HepG2 (cell line): ENCODE measurements around the gene ZG16. TPM values are rescaled to one million over a fixed set of nuclear protein-coding genes. Genes with fewer than 3 reads are reported as not detected.

Experiments used
- EHMT2 ChIP-seq: fragments of 200-600 bp; sonication (generic); IDR thresholded peaks from 2 replicates; pipeline ENCODE4 v1.7.0; 2017; ENCODE audit warnings: antibody characterized with exemption, low read depth, low read length, borderline replicate concordance
- NONO ChIP-seq, 2 experiments: fragments of 450-650 bp in 1 of 2; sonication (generic) in 1 of 2; formaldehyde crosslinking in 1 of 2; IDR thresholded peaks in 1 of 2; conservative IDR thresholded peaks in 1 of 2; 2 replicates each; pipeline versions ENCODE4 v1.6.1 to v1.8.0; 2017 to 2022; ENCODE audit warnings: mild to moderate bottlenecking in 1 of 2, missing genetic modification reagents in 1 of 2, moderate library complexity in 1 of 2
- PHF5A ChIP-seq: IDR thresholded peaks from one replicate; pipeline ENCODE4 v1.6.1; 2018; ENCODE audit warnings: low read depth, missing genetic modification reagents; ENCODE audit not compliant: unreplicated experiment
- SMYD3 ChIP-seq: sonication (generic); formaldehyde crosslinking; IDR thresholded peaks from 2 replicates; pipeline ENCODE4 v1.8.1; 2023; ENCODE audit warnings: mild to moderate bottlenecking, missing genetic modification reagents
- TGIF2 ChIP-seq: IDR thresholded peaks from 2 replicates; pipeline ENCODE4 v1.6.1; 2016; ENCODE audit warnings: control low read depth, missing compliant biosample characterization
- ZFX ChIP-seq: sonication (generic); formaldehyde crosslinking; IDR thresholded peaks from 2 replicates; pipeline ENCODE4 v1.4.0; 2020; ENCODE audit warnings: mild to moderate bottlenecking, low read depth, missing genetic modification reagents, moderate library complexity
- ZNF367 ChIP-seq: sonication (generic); formaldehyde crosslinking; IDR thresholded peaks from 2 replicates; pipeline ENCODE4 v1.4.0; 2020; ENCODE audit warnings: missing genetic modification reagents, borderline replicate concordance
- ZNF589 ChIP-seq: sonication (generic); formaldehyde crosslinking; conservative IDR thresholded peaks from 2 replicates; pipeline ENCODE4 v1.8.0; 2022; ENCODE audit warnings: mild to moderate bottlenecking, moderate library complexity, missing genetic modification reagents
- ZNF605 ChIP-seq: sonication (generic); formaldehyde crosslinking; IDR thresholded peaks from 2 replicates; pipeline ENCODE4 v1.8.0; 2022; ENCODE audit warnings: mild to moderate bottlenecking, missing genetic modification reagents
- ZNF670 ChIP-seq: sonication (generic); formaldehyde crosslinking; IDR thresholded peaks from 2 replicates; pipeline ENCODE4 v1.8.0; 2022; ENCODE audit warnings: mild to moderate bottlenecking, missing genetic modification reagents, borderline replicate concordance
- ZNF768 ChIP-seq: sonication (generic); formaldehyde crosslinking; IDR thresholded peaks from 2 replicates; pipeline ENCODE4 v1.4.0; 2020; ENCODE audit warnings: missing genetic modification reagents
- polyA plus RNA-seq, 8 experiments: library from polyadenylated mRNA; depleted of rRNA in 3 of 8; stranded (reverse) in 7 of 8; unstranded in 1 of 8; fragments of >200 nt; fragmentation: Illumina TruSeq in 4 of 8; extraction: Trizol in 4 of 8; gene quantifications; 2 replicates each; pipeline versions ENCODE4 v1.2.1 to v1.2.3, GENCODE V29; 2011 to 2016; ENCODE audit warnings: low read depth in 4 of 8, missing spikeins in 1 of 8, mixed read lengths in 1 of 8; ENCODE audit not compliant: insufficient read depth in 1 of 8
- total RNA-seq, 5 experiments: library from RNA; depleted of rRNA; stranded (reverse); fragments of >200 nt; fragmentation: Illumina TruSeq; extraction: Trizol; gene quantifications; 2 replicates each; pipeline ENCODE4 v1.2.3, GENCODE V29; 2016; ENCODE audit warnings: low read depth in 1 of 5
- TF ChIP-seq, protein P1 (sequence below): sonication (generic); formaldehyde crosslinking; IDR thresholded peaks from 2 replicates; pipeline ENCODE4 v1.4.0; 2020; ENCODE audit warnings: missing genetic modification reagents
- TF ChIP-seq, protein P2 (sequence below): IDR thresholded peaks from 2 replicates; pipeline ENCODE4 v1.6.1; 2016; ENCODE audit warnings: low read depth, control low read depth
- TF ChIP-seq, protein P3 (sequence below): sonication (generic); formaldehyde crosslinking; IDR thresholded peaks from 2 replicates; pipeline ENCODE4 v1.4.0; 2020; ENCODE audit warnings: mild to moderate bottlenecking, low read depth, missing genetic modification reagents
- TF ChIP-seq, protein P4 (sequence below): sonication (generic); formaldehyde crosslinking; IDR thresholded peaks from 2 replicates; pipeline ENCODE4 v1.9.0; 2021; ENCODE audit warnings: missing genetic modification reagents, borderline replicate concordance
- TF ChIP-seq, protein P5 (sequence below): fragments of 450-650 bp; IDR thresholded peaks from 2 replicates; pipeline ENCODE4 v1.6.1; 2017
- TF ChIP-seq, protein P6 (sequence below): IDR thresholded peaks from 2 replicates; pipeline ENCODE4 v1.6.1; 2018; ENCODE audit warnings: missing genetic modification reagents

Gene ZG16
- total and polyA plus RNA-seq, 2 of the 13 experiments (the other 11 are each of a cell fraction or from before 2014, with no cell fraction given), result 0.04 to 0.07 TPM

DNA sequence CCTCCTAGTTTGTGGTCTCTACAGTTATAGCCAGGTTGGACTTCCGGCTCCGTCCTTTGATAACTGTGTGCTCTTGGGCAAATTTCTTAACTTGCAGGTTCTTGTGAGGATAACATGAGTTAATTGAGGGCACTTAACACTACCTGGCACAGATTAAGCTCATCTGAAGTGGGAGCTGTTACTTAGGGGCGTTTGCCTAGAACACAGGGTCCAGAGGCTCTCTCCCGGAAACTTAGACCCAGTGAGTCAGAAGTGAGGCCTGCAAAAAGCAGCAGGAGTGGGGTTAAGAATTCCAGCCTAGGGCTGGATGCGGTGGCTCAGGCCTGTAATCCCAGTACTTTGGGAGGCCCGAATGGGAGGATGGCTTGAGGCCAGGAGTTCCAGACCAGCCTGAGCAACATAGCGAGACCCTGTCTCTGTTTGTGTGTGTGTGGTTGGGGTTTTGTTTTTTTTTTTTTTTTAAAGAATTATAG lies 43.6 kb downstream of the ZG16 start (continued):
- TF ChIP-seq, protein P1, sequence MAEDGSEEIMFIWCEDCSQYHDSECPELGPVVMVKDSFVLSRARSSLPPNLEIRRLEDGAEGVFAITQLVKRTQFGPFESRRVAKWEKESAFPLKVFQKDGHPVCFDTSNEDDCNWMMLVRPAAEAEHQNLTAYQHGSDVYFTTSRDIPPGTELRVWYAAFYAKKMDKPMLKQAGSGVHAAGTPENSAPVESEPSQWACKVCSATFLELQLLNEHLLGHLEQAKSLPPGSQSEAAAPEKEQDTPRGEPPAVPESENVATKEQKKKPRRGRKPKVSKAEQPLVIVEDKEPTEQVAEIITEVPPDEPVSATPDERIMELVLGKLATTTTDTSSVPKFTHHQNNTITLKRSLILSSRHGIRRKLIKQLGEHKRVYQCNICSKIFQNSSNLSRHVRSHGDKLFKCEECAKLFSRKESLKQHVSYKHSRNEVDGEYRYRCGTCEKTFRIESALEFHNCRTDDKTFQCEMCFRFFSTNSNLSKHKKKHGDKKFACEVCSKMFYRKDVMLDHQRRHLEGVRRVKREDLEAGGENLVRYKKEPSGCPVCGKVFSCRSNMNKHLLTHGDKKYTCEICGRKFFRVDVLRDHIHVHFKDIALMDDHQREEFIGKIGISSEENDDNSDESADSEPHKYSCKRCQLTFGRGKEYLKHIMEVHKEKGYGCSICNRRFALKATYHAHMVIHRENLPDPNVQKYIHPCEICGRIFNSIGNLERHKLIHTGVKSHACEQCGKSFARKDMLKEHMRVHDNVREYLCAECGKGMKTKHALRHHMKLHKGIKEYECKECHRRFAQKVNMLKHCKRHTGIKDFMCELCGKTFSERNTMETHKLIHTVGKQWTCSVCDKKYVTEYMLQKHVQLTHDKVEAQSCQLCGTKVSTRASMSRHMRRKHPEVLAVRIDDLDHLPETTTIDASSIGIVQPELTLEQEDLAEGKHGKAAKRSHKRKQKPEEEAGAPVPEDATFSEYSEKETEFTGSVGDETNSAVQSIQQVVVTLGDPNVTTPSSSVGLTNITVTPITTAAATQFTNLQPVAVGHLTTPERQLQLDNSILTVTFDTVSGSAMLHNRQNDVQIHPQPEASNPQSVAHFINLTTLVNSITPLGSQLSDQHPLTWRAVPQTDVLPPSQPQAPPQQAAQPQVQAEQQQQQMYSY, result peak; percentile 6; the same call in 1 of the 2 replicates
- TF ChIP-seq NONO (IDR thresholded peaks at IDR 0.05) (no peak), NONO (CRISPR knock-in tag; conservative IDR thresholded peaks at IDR 0.05) (peak; percentile 9; the same call in 1 of the 2 replicates), ZNF605 (CRISPR knock-in tag) (peak; percentile 56), PHF5A (CRISPR knock-in tag) (no peak), TGIF2 (CRISPR knock-in tag) (0 out of 2 replicates have a peak, but pooled peaks have one; percentile 26), ZNF367 (CRISPR knock-in tag) (no peak), ZNF589 (CRISPR knock-in tag) (no peak), ZNF768 (CRISPR knock-in tag) (0 out of 2 replicates have a peak, but pooled peaks have one; percentile 31), ZNF670 (CRISPR knock-in tag) (no peak), ZFX (CRISPR knock-in tag) (0 out of 2 replicates have a peak, but pooled peaks have one; percentile 47), SMYD3 (CRISPR knock-in tag) (0 out of 2 replicates have a peak, but pooled peaks have one; percentile 43), EHMT2 (no peak)
- TF ChIP-seq, protein P2, sequence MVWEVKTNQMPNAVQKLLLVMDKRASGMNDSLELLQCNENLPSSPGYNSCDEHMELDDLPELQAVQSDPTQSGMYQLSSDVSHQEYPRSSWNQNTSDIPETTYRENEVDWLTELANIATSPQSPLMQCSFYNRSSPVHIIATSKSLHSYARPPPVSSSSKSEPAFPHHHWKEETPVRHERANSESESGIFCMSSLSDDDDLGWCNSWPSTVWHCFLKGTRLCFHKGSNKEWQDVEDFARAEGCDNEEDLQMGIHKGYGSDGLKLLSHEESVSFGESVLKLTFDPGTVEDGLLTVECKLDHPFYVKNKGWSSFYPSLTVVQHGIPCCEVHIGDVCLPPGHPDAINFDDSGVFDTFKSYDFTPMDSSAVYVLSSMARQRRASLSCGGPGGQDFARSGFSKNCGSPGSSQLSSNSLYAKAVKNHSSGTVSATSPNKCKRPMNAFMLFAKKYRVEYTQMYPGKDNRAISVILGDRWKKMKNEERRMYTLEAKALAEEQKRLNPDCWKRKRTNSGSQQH (CRISPR knock-in tag), result 0 out of 2 replicates have a peak, but pooled peaks have one; percentile 35
- TF ChIP-seq, protein P3, sequence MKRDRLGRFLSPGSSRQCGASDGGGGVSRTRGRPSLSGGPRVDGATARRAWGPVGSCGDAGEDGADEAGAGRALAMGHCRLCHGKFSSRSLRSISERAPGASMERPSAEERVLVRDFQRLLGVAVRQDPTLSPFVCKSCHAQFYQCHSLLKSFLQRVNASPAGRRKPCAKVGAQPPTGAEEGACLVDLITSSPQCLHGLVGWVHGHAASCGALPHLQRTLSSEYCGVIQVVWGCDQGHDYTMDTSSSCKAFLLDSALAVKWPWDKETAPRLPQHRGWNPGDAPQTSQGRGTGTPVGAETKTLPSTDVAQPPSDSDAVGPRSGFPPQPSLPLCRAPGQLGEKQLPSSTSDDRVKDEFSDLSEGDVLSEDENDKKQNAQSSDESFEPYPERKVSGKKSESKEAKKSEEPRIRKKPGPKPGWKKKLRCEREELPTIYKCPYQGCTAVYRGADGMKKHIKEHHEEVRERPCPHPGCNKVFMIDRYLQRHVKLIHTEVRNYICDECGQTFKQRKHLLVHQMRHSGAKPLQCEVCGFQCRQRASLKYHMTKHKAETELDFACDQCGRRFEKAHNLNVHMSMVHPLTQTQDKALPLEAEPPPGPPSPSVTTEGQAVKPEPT (CRISPR knock-in tag), result no peak
- TF ChIP-seq, protein P4, sequence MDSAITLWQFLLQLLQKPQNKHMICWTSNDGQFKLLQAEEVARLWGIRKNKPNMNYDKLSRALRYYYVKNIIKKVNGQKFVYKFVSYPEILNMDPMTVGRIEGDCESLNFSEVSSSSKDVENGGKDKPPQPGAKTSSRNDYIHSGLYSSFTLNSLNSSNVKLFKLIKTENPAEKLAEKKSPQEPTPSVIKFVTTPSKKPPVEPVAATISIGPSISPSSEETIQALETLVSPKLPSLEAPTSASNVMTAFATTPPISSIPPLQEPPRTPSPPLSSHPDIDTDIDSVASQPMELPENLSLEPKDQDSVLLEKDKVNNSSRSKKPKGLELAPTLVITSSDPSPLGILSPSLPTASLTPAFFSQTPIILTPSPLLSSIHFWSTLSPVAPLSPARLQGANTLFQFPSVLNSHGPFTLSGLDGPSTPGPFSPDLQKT, result no peak
- TF ChIP-seq, protein P5, sequence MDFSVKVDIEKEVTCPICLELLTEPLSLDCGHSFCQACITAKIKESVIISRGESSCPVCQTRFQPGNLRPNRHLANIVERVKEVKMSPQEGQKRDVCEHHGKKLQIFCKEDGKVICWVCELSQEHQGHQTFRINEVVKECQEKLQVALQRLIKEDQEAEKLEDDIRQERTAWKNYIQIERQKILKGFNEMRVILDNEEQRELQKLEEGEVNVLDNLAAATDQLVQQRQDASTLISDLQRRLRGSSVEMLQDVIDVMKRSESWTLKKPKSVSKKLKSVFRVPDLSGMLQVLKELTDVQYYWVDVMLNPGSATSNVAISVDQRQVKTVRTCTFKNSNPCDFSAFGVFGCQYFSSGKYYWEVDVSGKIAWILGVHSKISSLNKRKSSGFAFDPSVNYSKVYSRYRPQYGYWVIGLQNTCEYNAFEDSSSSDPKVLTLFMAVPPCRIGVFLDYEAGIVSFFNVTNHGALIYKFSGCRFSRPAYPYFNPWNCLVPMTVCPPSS, result no peak
- TF ChIP-seq, protein P6, sequence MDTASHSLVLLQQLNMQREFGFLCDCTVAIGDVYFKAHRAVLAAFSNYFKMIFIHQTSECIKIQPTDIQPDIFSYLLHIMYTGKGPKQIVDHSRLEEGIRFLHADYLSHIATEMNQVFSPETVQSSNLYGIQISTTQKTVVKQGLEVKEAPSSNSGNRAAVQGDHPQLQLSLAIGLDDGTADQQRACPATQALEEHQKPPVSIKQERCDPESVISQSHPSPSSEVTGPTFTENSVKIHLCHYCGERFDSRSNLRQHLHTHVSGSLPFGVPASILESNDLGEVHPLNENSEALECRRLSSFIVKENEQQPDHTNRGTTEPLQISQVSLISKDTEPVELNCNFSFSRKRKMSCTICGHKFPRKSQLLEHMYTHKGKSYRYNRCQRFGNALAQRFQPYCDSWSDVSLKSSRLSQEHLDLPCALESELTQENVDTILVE (CRISPR knock-in tag), result no peak
